Astrocyte (in vitro differentiated cells and primary cell): ENCODE results near the gene NSRP1. TPM values are rescaled to one million over a fixed set of nuclear protein-coding genes. Genes with fewer than 3 reads are reported as not detected.
A peak's percentile ranks its signal among the peaks of the same experiment; 100 is the strongest.

Source experiments
- DNase-seq: peaks from one replicate; pipeline ENCODE4 v3.0.0-alpha.2; 2010; ENCODE audit warnings: low read depth
- FAIRE-seq: peaks from 2 replicates; lab custom pipeline; 2011; peaks lifted over from hg19 to GRCh38; lab: Jason Lieb, UNC
- H2AFZ ChIP-seq: 2 replicates; pipeline ENCODE4 v1.6.0; 2012; ENCODE audit warnings: low read depth, low read length, inconsistent platforms
- H3K27ac ChIP-seq: 2 replicates; pipeline ENCODE4 v1.5.1; 2011; ENCODE audit warnings: low read depth, low read length, inconsistent platforms
- H3K27me3 ChIP-seq: 2 replicates; pipeline ENCODE4 v1.6.0; 2011; ENCODE audit warnings: low read length, inconsistent platforms; ENCODE audit not compliant: insufficient read depth
- H3K36me3 ChIP-seq: 2 replicates; pipeline ENCODE4 v1.5.1; 2011; ENCODE audit warnings: low read length, inconsistent platforms; ENCODE audit not compliant: insufficient read depth
- H3K4me1 ChIP-seq: 2 replicates; pipeline ENCODE4 v1.5.1; 2011; ENCODE audit warnings: low read length, inconsistent platforms; ENCODE audit not compliant: insufficient read depth
- H3K4me2 ChIP-seq: 2 replicates; pipeline ENCODE4 v1.6.0; 2012; ENCODE audit warnings: low read length, inconsistent platforms
- H3K4me3 ChIP-seq: 2 replicates; pipeline ENCODE4 v1.5.1; 2011; ENCODE audit warnings: low read depth, mild to moderate bottlenecking, low read length, inconsistent platforms; ENCODE audit not compliant: insufficient read depth
- H3K79me2 ChIP-seq: 2 replicates; pipeline ENCODE4 v1.6.0; 2012; ENCODE audit warnings: mild to moderate bottlenecking, low read length, inconsistent platforms; ENCODE audit not compliant: insufficient read depth
- H3K9ac ChIP-seq: 2 replicates; pipeline ENCODE4 v1.6.0; 2012; ENCODE audit warnings: mild to moderate bottlenecking, low read length, inconsistent platforms
- H3K9me3 ChIP-seq: 2 replicates; pipeline ENCODE4 v1.5.1; 2012; ENCODE audit warnings: low read depth, mild to moderate bottlenecking, low read length, inconsistent platforms; ENCODE audit not compliant: insufficient read depth
- H4K20me1 ChIP-seq: 2 replicates; pipeline ENCODE4 v1.6.0; 2012; ENCODE audit warnings: low read length, inconsistent platforms; ENCODE audit not compliant: insufficient read depth
- H3K27ac Mint-ChIP-seq: one replicate; pipeline ENCODE4 v1.8.0; 2021; ENCODE audit warnings: mild to moderate bottlenecking, mixed read lengths; ENCODE audit not compliant: unreplicated experiment
- H3K27me3 Mint-ChIP-seq: one replicate; pipeline ENCODE4 v1.8.0; 2021; ENCODE audit warnings: low read depth, mixed read lengths; ENCODE audit not compliant: unreplicated experiment
- H3K36me3 Mint-ChIP-seq: one replicate; pipeline ENCODE4 v1.8.0; 2021; ENCODE audit warnings: low read depth, mixed read lengths; ENCODE audit not compliant: unreplicated experiment
- H3K4me1 Mint-ChIP-seq: one replicate; pipeline ENCODE4 v1.8.0; 2021; ENCODE audit warnings: low read depth, mixed read lengths; ENCODE audit not compliant: unreplicated experiment
- H3K4me3 Mint-ChIP-seq: one replicate; pipeline ENCODE4 v1.8.0; 2021; ENCODE audit warnings: mild to moderate bottlenecking, moderate library complexity, mixed read lengths; ENCODE audit not compliant: unreplicated experiment
- H3K9me3 Mint-ChIP-seq: one replicate; pipeline ENCODE4 v1.8.0; 2021; ENCODE audit warnings: mild to moderate bottlenecking, mixed read lengths; ENCODE audit not compliant: unreplicated experiment
- EZH2 ChIP-seq: IDR thresholded peaks from 2 replicates; pipeline ENCODE4 v1.6.1; 2012; ENCODE audit warnings: mild to moderate bottlenecking, low read length, inconsistent platforms; ENCODE audit not compliant: insufficient read depth
- total RNA-seq: library from RNA; stranded (reverse); gene quantifications from 2 replicates; pipeline ENCODE4 v1.2.1, GENCODE V29; 2021
- TF ChIP-seq, protein P1 (sequence below): IDR thresholded peaks from 2 replicates; pipeline ENCODE4 v1.5.1; 2011; ENCODE audit warnings: low read depth, mild to moderate bottlenecking, inconsistent platforms, low read length, moderate library complexity; ENCODE audit not compliant: insufficient read depth

The NSRP1 gene
- total RNA-seq, 1 donor from 2014 or later, result 17.7 TPM

DNA sequence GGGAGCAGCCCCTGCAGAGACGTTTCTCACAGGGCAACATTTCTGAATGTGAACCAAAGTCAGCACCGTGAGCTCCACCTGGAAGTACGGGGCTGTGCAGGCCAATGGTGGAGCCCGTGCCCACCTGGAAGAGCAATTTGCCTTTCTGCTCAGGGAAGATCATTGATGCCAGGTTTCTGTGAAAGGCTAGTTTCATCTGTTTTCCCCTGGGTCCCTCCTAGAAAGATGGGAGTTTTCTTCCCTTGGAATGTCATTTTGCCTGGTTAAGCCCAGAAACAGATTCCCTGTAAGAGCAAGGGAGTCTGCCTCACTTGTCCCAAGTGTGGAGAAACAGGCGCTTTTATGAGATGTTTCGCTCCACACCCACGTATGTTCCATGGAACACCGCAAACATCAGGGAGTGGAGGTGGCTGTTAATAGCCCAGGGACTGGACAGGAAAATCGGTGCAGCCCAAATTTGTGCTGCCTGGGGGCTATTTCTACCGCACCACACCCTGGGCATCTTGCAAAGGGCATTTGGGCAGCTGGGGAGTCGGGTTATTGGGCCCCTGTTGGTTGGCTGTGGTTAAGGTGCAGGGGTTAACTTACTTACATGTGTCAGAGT lies 116.3 kb downstream of the NSRP1 start:
- Histone ChIP-seq H3K4me2 (no peak overlapping the region), H3K36me3 (no peaks in the 10 kb centered on the region), H3K79me2 (no peaks in the 10 kb centered on the region), H3K9me3 (peaks cover 2% of the 10 kb centered on the region), H4K20me1 (no peaks in the 10 kb centered on the region), H3K27me3 (peaks cover 80% of the 10 kb centered on the region), H3K4me3 (no peak overlapping the region), H3K27ac (no peak overlapping the region), H2AFZ (no peak overlapping the region), H3K4me1 (peaks cover 14% of the 10 kb centered on the region), H3K9ac (no peak overlapping the region)
- H3K4me1 Mint-ChIP-seq, result peaks cover 4% of the 10 kb centered on the region
- H3K36me3 Mint-ChIP-seq, result peaks cover 4% of the 10 kb centered on the region
- no peak for TF ChIP-seq EZH2
- TF ChIP-seq, protein P1, sequence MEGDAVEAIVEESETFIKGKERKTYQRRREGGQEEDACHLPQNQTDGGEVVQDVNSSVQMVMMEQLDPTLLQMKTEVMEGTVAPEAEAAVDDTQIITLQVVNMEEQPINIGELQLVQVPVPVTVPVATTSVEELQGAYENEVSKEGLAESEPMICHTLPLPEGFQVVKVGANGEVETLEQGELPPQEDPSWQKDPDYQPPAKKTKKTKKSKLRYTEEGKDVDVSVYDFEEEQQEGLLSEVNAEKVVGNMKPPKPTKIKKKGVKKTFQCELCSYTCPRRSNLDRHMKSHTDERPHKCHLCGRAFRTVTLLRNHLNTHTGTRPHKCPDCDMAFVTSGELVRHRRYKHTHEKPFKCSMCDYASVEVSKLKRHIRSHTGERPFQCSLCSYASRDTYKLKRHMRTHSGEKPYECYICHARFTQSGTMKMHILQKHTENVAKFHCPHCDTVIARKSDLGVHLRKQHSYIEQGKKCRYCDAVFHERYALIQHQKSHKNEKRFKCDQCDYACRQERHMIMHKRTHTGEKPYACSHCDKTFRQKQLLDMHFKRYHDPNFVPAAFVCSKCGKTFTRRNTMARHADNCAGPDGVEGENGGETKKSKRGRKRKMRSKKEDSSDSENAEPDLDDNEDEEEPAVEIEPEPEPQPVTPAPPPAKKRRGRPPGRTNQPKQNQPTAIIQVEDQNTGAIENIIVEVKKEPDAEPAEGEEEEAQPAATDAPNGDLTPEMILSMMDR, result no peak
- DNase-seq, result no peak
- H3K27ac Mint-ChIP-seq, result no peak overlapping the region
- H3K4me3 Mint-ChIP-seq, result no peak overlapping the region
- peaks cover 76% of the 10 kb centered on the region for H3K27me3 Mint-ChIP-seq
- FAIRE-seq, result no peak
- peaks cover 3% of the 10 kb centered on the region for H3K9me3 Mint-ChIP-seq

DNA sequence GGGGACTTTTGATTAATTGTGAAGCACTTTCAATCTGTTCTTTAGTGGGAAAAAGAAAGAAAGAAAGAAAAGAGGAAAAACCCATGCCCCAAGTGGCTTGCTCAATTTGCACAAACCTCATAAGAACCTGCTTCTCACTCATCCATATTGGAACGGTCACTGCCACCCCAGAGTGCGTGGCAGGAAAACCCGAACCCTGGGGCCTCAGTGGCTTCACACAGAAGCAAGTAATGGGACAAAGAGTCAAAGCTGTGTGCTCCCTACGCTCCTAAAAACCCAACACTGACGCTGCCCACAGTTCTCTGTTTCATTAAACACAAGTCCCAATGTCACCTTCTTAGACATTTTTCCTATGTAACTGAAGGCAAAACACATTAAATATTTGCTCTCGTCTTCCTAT lies 117.7 kb downstream of the NSRP1 start:
- peaks cover 78% of the 10 kb centered on the region for H3K27me3 ChIP-seq
- H3K27ac Mint-ChIP-seq, result no peak overlapping the region
- no peaks in the 10 kb centered on the region for H4K20me1 ChIP-seq
- H3K4me3 ChIP-seq, result no peak overlapping the region
- H3K27me3 Mint-ChIP-seq, result peaks cover 76% of the 10 kb centered on the region
- H3K27ac ChIP-seq, result no peak overlapping the region
- peaks cover 14% of the 10 kb centered on the region for H3K4me1 ChIP-seq
- TF ChIP-seq, protein P1, result no peak
- no peak for TF ChIP-seq EZH2
- no peak overlapping the region for H3K4me2 ChIP-seq
- H3K36me3 ChIP-seq, result no peaks in the 10 kb centered on the region
- DNase-seq (no peak), FAIRE-seq (no peak)
- H2AFZ ChIP-seq, result no peak overlapping the region
- peaks cover 4% of the 10 kb centered on the region for H3K4me1 Mint-ChIP-seq
- H3K9ac ChIP-seq, result no peak overlapping the region
- no peaks in the 10 kb centered on the region for H3K79me2 ChIP-seq
- H3K36me3 Mint-ChIP-seq, result peaks cover 4% of the 10 kb centered on the region
- no peak overlapping the region for H3K4me3 Mint-ChIP-seq
- H3K9me3 Mint-ChIP-seq, result no peaks in the 10 kb centered on the region
- H3K9me3 ChIP-seq, result no peaks in the 10 kb centered on the region

DNA sequence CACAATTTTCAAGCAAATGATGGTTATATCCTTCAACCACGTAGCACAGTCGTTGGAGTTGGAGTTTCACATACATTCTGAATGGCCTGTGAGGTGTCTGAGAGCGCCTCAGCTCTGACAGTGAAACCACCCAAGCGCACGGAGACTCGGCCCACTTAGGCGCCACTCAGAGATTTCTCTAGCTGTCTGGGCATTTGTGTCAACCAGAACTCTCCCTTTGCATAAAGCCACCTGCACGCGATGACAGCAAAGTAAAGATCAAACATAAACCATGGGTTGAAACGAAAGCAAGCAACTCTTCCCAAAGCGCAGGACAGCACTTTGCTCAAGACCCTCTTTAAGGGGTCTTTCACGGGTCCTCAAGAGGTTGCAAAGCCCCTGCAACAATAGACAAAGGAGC lies 118.3 kb downstream of the NSRP1 start:
- H3K36me3 Mint-ChIP-seq, result peaks cover 5% of the 10 kb centered on the region
- no peak for TF ChIP-seq EZH2
- TF ChIP-seq, protein P1, result no peak
- Histone ChIP-seq H4K20me1 (no peaks in the 10 kb centered on the region), H3K4me2 (peak overlapping the region; percentile 82), H3K27me3 (peaks cover 77% of the 10 kb centered on the region), H3K9ac (no peak overlapping the region), H3K79me2 (no peaks in the 10 kb centered on the region), H3K4me3 (peak overlapping the region; percentile 50), H2AFZ (peak overlapping the region; percentile 37), H3K36me3 (no peaks in the 10 kb centered on the region), H3K27ac (no peak overlapping the region), H3K9me3 (no peaks in the 10 kb centered on the region), H3K4me1 (peaks cover 14% of the 10 kb centered on the region)
- peaks cover 2% of the 10 kb centered on the region for H3K9me3 Mint-ChIP-seq
- H3K4me1 Mint-ChIP-seq, result peaks cover 4% of the 10 kb centered on the region
- no peak for DNase-seq
- peaks cover 82% of the 10 kb centered on the region for H3K27me3 Mint-ChIP-seq
- no peak overlapping the region for H3K4me3 Mint-ChIP-seq
- FAIRE-seq, result no peak
- H3K27ac Mint-ChIP-seq, result peak overlapping the region; percentile 56
